ENCODE measurements around the gene JAG1. TPM values are rescaled to one million over a fixed set of nuclear protein-coding genes. Genes with fewer than 3 reads are reported as not detected.
A peak's percentile ranks its signal among the peaks of the same experiment; 100 is the strongest.
"Not testable (repeated sequence)": the region's sequence is repeated elsewhere in the genome, so short reads cannot be mapped to it uniquely, and the experiment has no call there.

Gene JAG1
- total and polyA plus RNA-seq, 12 donors, result 6.8 to 22.0 (median 13.3) TPM

GRCh38 chr20:10616212-10616611 is 57.6 kb downstream of the JAG1 start:
- no peaks in the 10 kb centered on the region for H3K27me3 ChIP-seq
- H3K9me3 ChIP-seq (replicated peaks in 1 of 3), result no peaks in the 10 kb centered on the region
- H3K4me1 ChIP-seq (replicated peaks in 1 of 2), result no peaks in the 10 kb centered on the region
- no peak overlapping the region for H3K4me3 ChIP-seq
- TF ChIP-seq POLR2A (IDR thresholded peaks at IDR 0.05) (no peak), CTCF (IDR thresholded peaks at IDR 0.05) (no peak)
- H3K36me3 ChIP-seq (replicated peaks in 1 of 2), result no peaks in the 10 kb centered on the region
- DNase-seq, result no peak
- intact Hi-C loops (cut with DNase I), result no loop called here
- WGBS, 4 donors, result 95 to 98% (median 98%) methylated on average over 3 of the region's 3 CpGs
- no peak overlapping the region for H3K27ac ChIP-seq

- H3K36me3 ChIP-seq (replicated peaks in 1 of 2), result no peaks in the 10 kb centered on the region
- DNase-seq, result no peak
- H3K9me3 ChIP-seq (replicated peaks in 1 of 3), result no peaks in the 10 kb centered on the region
- 93 to 98% (median 97%) methylated on average over 18 of the region's 18 CpGs for WGBS, 4 donors
- intact Hi-C loops (cut with DNase I), result no loop called here
- H3K4me1 ChIP-seq (replicated peaks in 1 of 2), result no peaks in the 10 kb centered on the region
- no peak overlapping the region for H3K27ac ChIP-seq
- TF ChIP-seq CTCF (IDR thresholded peaks at IDR 0.05) (no peak), POLR2A (IDR thresholded peaks at IDR 0.05) (no peak)
- H3K27me3 ChIP-seq, result no peaks in the 10 kb centered on the region
- H3K4me3 ChIP-seq, result no peak overlapping the region
Measured at GRCh38 chr20:10613911-10614310, 59.9 kb downstream of the JAG1 start.

GRCh38 chr20:10613426-10613825 is 60.4 kb downstream of the JAG1 start:
- DNase-seq; H3K9me3 ChIP-seq (replicated peaks in 1 of 3); H3K4me1 ChIP-seq (replicated peaks in 1 of 2); H3K36me3 ChIP-seq (replicated peaks in 1 of 2); H3K27me3 ChIP-seq; H3K27ac ChIP-seq; intact Hi-C loops (cut with DNase I); H3K4me3 ChIP-seq: not testable (repeated sequence)
- 85 to 99% (median 92%) methylated on average over 5 of the region's 5 CpGs for WGBS, 4 donors

GRCh38 chr20:10611357-10611756 is 62.4 kb downstream of the JAG1 start:
- peak in 3 of 7 donors; percentile 32 to 69 (median 37) for DNase-seq
- Histone ChIP-seq H3K27ac (no peak overlapping the region), H3K4me1 (replicated peaks in 1 of 2) (no peaks in the 10 kb centered on the region), H3K9me3 (replicated peaks in 1 of 3) (no peaks in the 10 kb centered on the region), H3K36me3 (replicated peaks in 1 of 2) (no peaks in the 10 kb centered on the region), H3K27me3 (no peaks in the 10 kb centered on the region), H3K4me3 (no peak overlapping the region)
- TF ChIP-seq CTCF (IDR thresholded peaks at IDR 0.05) (peak in 3 of 6 experiments; percentile 18 to 40 (median 37)), POLR2A (IDR thresholded peaks at IDR 0.05) (no peak)
- WGBS, 4 donors, result 85 to 100% (median 90%) methylated on average over 1 of the region's 1 CpG; no CpG with 5 or more reads in 1 of the 4 donors
- intact Hi-C loops (cut with DNase I), result no loop called here

GRCh38 chr20:10610251-10610650 is 63.5 kb downstream of the JAG1 start:
- Histone ChIP-seq H3K9me3 (replicated peaks in 1 of 3) (no peaks in the 10 kb centered on the region), H3K4me3 (no peak overlapping the region), H3K4me1 (replicated peaks in 1 of 2) (peaks cover 0 to 3% of the 10 kb centered on the region in 2 donors), H3K36me3 (replicated peaks in 1 of 2) (no peaks in the 10 kb centered on the region), H3K27ac (peak overlapping the region in 1 of 5 donors; percentile 52), H3K27me3 (no peaks in the 10 kb centered on the region)
- intact Hi-C loops (cut with DNase I), result no loop called here
- no peak for DNase-seq
- TF ChIP-seq CTCF (IDR thresholded peaks at IDR 0.05) (no peak), POLR2A (IDR thresholded peaks at IDR 0.05) (no peak)
- WGBS, 4 donors, result 75 to 88% (median 81%) methylated on average over 5 of the region's 5 CpGs
